Stomach (tissue), 9 donors: ENCODE results near the gene RFC1. TPM values are rescaled to one million over a fixed set of nuclear protein-coding genes. Genes with fewer than 3 reads are reported as not detected.
"Not testable (repeated sequence)": the region's sequence is repeated elsewhere in the genome, so short reads cannot be mapped to it uniquely, and the experiment has no call there.

Experiments
- DNase-seq, 2 donors: peaks; one replicate each; pipeline versions ENCODE4 v3.0.0 to v3.0.0-alpha.2; 2013 to 2019
- H3K27ac ChIP-seq, 5 donors: fragments of 200-600 bp in 4 of 5; sonication (generic) in 4 of 5; one replicate each; pipeline ENCODE4 v1.5.1; 2013 to 2019; ENCODE audit warnings: mild to moderate bottlenecking in 1 of 5, moderate library complexity in 1 of 5
- H3K27me3 ChIP-seq, 3 donors: fragments of 200-600 bp; sonication (generic); one replicate each; pipeline ENCODE4 v1.5.1; 2017 to 2019; ENCODE audit warnings: mixed run types in 1 of 3
- H3K36me3 ChIP-seq, 4 donors: fragments of 200-600 bp; sonication (generic); 1 replicate in 3 of 4; 2 replicates in 1 of 4; pipeline ENCODE4 v1.5.1; 2016 to 2019
- H3K4me1 ChIP-seq, 4 donors: fragments of 200-600 bp; sonication (generic); one replicate each; pipeline ENCODE4 v1.5.1; 2016 to 2019
- H3K4me3 ChIP-seq, 4 donors: fragments of 200-600 bp; sonication (generic) in 3 of 4; one replicate each; pipeline ENCODE4 v1.5.1; 2016 to 2019; ENCODE audit warnings: mild to moderate bottlenecking in 1 of 4
- H3K9me3 ChIP-seq, 4 donors: fragments of 200-600 bp; sonication (generic); one replicate each; pipeline ENCODE4 v1.5.1; 2016 to 2019
- CTCF ChIP-seq, 7 experiments: fragments of 450-650 bp in 4 of 7; fragments of 200-600 bp in 3 of 7; sonication (generic) in 3 of 7; IDR thresholded peaks; one replicate each; pipeline ENCODE4 v1.5.1; 2016 to 2019; ENCODE audit warnings: antibody characterized with exemption in 7 of 7, control low read depth in 2 of 7, mild to moderate bottlenecking in 1 of 7
- EP300 ChIP-seq: sonication (generic); formaldehyde crosslinking; IDR thresholded peaks from one replicate; pipeline ENCODE4 v1.6.1; 2017; ENCODE audit warnings: antibody characterized with exemption
- POLR2A ChIP-seq, 4 donors: fragments of 450-650 bp; IDR thresholded peaks; one replicate each; pipeline ENCODE4 v1.6.1; 2016; ENCODE audit warnings: antibody characterized with exemption in 4 of 4, control low read depth in 2 of 4, mild to moderate bottlenecking in 1 of 4, moderate library complexity in 1 of 4
- POLR2AphosphoS5 ChIP-seq, 3 donors: sonication (generic); formaldehyde crosslinking; IDR thresholded peaks; one replicate each; pipeline ENCODE4 v1.6.1; 2016; ENCODE audit warnings: antibody characterized with exemption in 3 of 3
- WGBS, 5 donors: extraction: QIAGEN DNeasy Blood & Tissue Kit in 3 of 5; methylation state at CpG; one replicate each; pipeline versions ENCODE4 v1.1.5 to v1.1.7; 2013 to 2018; 5-methylcytosine and 5-hydroxymethylcytosine counted together
- intact Hi-C: fragments of 100-400 bp; cut with DNase I; formaldehyde crosslinking; loops from one replicate; pipeline ENCODE4 v1.15.1; 2023; ENCODE audit warnings: low total_unique reads
- polyA plus RNA-seq, 3 donors: library from polyadenylated mRNA; stranded (reverse); fragments of 200-250 nt; gene quantifications; one replicate each; pipeline ENCODE4 v1.2.3, GENCODE V29; 2013
- total RNA-seq, 5 donors: library from RNA; depleted of rRNA; stranded (reverse); fragments of >200 nt; gene quantifications; one replicate each; pipeline versions ENCODE4 v1.1.0 to v1.2.3, GENCODE V29; 2014 to 2016
- donor health status: healthy with polysubstance abuse.
- donor health status: Bipolar disorder and iron deficiency.
- donor health status: healthy.

The RFC1 gene
- total and polyA plus RNA-seq, 8 donors, result 9.1 to 127 (median 23.0) TPM

GRCh38 chr4:39384563-39384962 lies 18.4 kb upstream of the RFC1 start:
- Histone ChIP-seq H3K4me1 (no peaks in the 10 kb centered on the region), H3K27me3 (no peaks in the 10 kb centered on the region), H3K36me3 (no peaks in the 10 kb centered on the region), H3K9me3 (peaks cover 0 to under 1% (median 0%) of the 10 kb centered on the region in 4 donors), H3K4me3 (no peak overlapping the region), H3K27ac (no peak overlapping the region)
- 87 to 94% (median 90%) methylated on average over 11 of the region's 11 CpGs for WGBS, 5 donors
- intact Hi-C loops, result no loop called here
- no peak for DNase-seq
- TF ChIP-seq POLR2A (IDR thresholded peaks at IDR 0.05), result no peak
- TF ChIP-seq EP300, result no peak
- TF ChIP-seq CTCF (IDR thresholded peaks at IDR 0.05), result no peak
- no peak for TF ChIP-seq POLR2AphosphoS5 (IDR thresholded peaks at IDR 0.05)

- TF ChIP-seq EP300, result no peak
- no peak for TF ChIP-seq POLR2A (IDR thresholded peaks at IDR 0.05)
- TF ChIP-seq CTCF (IDR thresholded peaks at IDR 0.05), result no peak
- no peak for TF ChIP-seq POLR2AphosphoS5 (IDR thresholded peaks at IDR 0.05)
- DNase-seq, result no peak
- H3K4me3 ChIP-seq, result no peak overlapping the region
Observed at GRCh38 chr4:39383690-39384089, 17.5 kb upstream of the RFC1 start.

GRCh38 chr4:39375478-39375877 lies 9.3 kb upstream of the RFC1 start:
- Histone ChIP-seq H3K36me3 (no peaks in the 10 kb centered on the region), H3K27me3 (no peaks in the 10 kb centered on the region), H3K27ac (no peak overlapping the region), H3K4me1 (no peaks in the 10 kb centered on the region), H3K9me3 (peaks cover 0 to 9% (median 5%) of the 10 kb centered on the region in 4 donors), H3K4me3 (no peak overlapping the region)
- intact Hi-C loops, result no loop called here
- DNase-seq, result no peak
- 15 to 38% (median 27%) methylated on average over 4 of the region's 4 CpGs for WGBS, 5 donors
- TF ChIP-seq EP300 (no peak), POLR2AphosphoS5 (IDR thresholded peaks at IDR 0.05) (no peak), CTCF (IDR thresholded peaks at IDR 0.05) (no peak), POLR2A (IDR thresholded peaks at IDR 0.05) (no peak)

More at GRCh38 chr4:39383690-39384089, 17.5 kb upstream of the RFC1 start:
- no peaks in the 10 kb centered on the region for H3K36me3 ChIP-seq
- no peaks in the 10 kb centered on the region for H3K27me3 ChIP-seq
- intact Hi-C loops, result no loop called here
- H3K4me1 ChIP-seq, result no peaks in the 10 kb centered on the region
- 50 to 75% (median 71%) methylated on average over 1 of the region's 1 CpG for WGBS, 5 donors
- peaks cover 0 to 2% (median 0%) of the 10 kb centered on the region in 4 donors for H3K9me3 ChIP-seq
- H3K27ac ChIP-seq, result no peak overlapping the region

GRCh38 chr4:39371209-39371608 lies 5.0 kb upstream of the RFC1 start:
- intact Hi-C loops, H3K9me3 ChIP-seq, H3K27ac ChIP-seq, H3K27me3 ChIP-seq, H3K36me3 ChIP-seq, H3K4me3 ChIP-seq, H3K4me1 ChIP-seq, DNase-seq: not testable (repeated sequence)
- 85 to 91% (median 89%) methylated on average over 5 to 6 of the region's 6 CpGs for WGBS, 5 donors

GRCh38 chr4:39369301-39369700 lies 3.1 kb upstream of the RFC1 start:
- Histone ChIP-seq H3K36me3 (no peaks in the 10 kb centered on the region), H3K27ac (no peak overlapping the region), H3K9me3 (peaks cover 0 to 9% (median 4%) of the 10 kb centered on the region in 4 donors), H3K4me3 (no peak overlapping the region), H3K27me3 (no peaks in the 10 kb centered on the region), H3K4me1 (peaks cover 3 to 20% (median 15%) of the 10 kb centered on the region in 4 donors)
- no peak for DNase-seq
- intact Hi-C loops, result no loop called here
- TF ChIP-seq POLR2A (IDR thresholded peaks at IDR 0.05) (no peak), CTCF (IDR thresholded peaks at IDR 0.05) (no peak), POLR2AphosphoS5 (IDR thresholded peaks at IDR 0.05) (no peak), EP300 (no peak)
- 53 to 68% (median 68%) methylated on average over 4 of the region's 4 CpGs for WGBS, 5 donors
